HG03439 (cell line): ENCODE results near the gene MTHFD2.
"Not testable (repeated sequence)": the region's sequence is repeated elsewhere in the genome, so short reads cannot be mapped to it uniquely, and the experiment has no call there.

Experiments
- ATAC-seq: cut with Tn5 transposase; IDR thresholded peaks from one replicate; pipeline ENCODE4 v1.9.1; 2021; ENCODE audit warnings: mild to moderate bottlenecking, moderate library complexity; ENCODE audit not compliant: unreplicated experiment

The MTHFD2 gene

DNA sequence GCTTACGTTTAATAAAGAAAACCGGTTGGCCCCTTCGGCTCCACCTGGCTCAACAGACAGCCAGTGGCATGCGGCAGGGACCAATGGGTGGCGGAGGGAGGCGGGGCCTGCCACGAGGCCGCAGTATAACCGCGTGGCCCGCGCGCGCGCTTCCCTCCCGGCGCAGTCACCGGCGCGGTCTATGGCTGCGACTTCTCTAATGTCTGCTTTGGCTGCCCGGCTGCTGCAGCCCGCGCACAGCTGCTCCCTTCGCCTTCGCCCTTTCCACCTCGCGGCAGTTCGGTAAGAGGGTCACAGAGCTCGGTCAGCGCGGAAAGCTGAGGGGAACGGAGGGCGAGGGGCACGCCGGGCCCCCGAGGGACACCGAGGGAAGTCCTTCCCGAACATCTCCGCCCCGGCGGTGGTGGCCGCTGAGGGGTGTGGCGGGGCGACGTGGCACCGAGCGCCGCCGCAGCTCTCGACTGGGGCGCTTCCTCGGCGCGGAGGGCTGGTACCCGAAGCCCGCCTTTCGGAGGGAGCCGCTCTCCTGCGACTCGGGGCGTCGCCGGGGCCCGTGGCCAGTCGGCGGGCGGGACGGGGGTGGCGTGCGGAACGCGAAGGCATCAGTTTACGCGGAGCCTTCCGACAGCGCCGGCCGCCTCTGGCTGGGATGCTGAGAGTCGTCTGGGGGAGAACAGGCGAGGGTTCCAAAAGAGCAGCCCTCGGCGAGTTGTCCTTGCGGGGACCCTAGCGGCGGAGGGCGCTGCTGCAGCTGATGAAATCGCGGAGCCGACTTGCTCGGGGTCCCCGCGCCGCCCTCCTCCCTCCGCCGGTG, at the start of gene MTHFD2:
Gene MTHFD2, plus strand, starts transcription at position 155 of the 814 bp plus-strand sequence. Its CDS starts 27 bp downstream, at position 182.
- peak; percentile 91 for ATAC-seq

DNA sequence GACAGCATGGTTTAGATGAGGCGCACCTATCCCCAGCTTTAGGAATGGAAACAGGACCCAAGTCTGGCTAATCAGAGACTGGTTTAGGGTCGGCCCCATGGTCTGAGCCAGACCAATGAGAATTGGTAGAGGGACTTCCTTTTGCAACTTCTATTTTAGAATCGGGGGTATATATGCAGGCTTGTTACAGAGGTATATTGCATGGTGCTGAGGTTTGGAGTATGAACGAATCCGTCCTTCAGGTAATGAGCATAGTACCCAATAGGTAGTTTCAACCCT, 49.2 kb upstream of the MTHFD2 start:
- ATAC-seq, result no peak

- no peak for ATAC-seq
Observed at GRCh38 chr2:74149570-74150319, 48.7 kb upstream of the MTHFD2 start.

- no peak for ATAC-seq
Observed at GRCh38 chr2:74152954-74153353, 45.5 kb upstream of the MTHFD2 start.

- no peak for ATAC-seq
Observed at GRCh38 chr2:74155830-74156229, 42.6 kb upstream of the MTHFD2 start.

DNA sequence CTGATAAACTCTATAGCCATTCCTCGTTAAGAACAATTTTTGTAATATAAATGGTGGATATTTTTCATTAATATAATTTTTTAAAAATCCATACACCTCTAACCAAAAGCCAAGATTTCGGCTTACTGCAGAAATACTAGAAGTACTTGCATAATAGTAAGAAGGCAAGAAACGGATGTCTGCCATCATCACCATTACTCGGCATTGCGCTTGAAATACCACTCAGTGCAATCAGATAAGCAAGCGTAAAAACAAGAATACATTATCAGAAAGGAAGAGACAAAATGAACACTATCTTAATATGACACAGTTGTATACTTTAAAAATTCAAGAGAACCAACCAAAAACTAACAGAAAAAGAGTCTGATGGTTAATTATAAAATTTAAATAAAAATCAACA, 35.5 kb upstream of the MTHFD2 start:
- no peak for ATAC-seq

DNA sequence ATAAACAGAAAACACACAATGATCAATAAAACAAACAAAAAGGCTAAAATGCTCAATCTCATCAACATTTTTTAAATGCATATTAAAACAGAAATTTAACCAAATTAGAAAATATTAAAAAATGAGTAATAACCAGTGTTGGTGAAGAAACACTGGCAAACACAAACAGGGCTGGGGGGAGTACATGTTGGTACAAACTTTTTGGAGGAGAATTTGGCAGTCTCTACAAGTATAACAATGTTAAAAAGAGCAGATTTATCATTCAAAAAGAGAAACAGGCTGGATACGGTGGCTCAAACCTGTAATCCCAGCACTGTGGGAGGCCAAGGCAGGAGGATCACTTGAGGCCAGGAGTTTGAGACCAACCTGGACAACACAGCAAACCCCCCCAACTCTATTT, 33.7 kb upstream of the MTHFD2 start:
- ATAC-seq, result no peak

GRCh38 chr2:74168739-74169138, 29.7 kb upstream of the MTHFD2 start:
- no peak for ATAC-seq

DNA sequence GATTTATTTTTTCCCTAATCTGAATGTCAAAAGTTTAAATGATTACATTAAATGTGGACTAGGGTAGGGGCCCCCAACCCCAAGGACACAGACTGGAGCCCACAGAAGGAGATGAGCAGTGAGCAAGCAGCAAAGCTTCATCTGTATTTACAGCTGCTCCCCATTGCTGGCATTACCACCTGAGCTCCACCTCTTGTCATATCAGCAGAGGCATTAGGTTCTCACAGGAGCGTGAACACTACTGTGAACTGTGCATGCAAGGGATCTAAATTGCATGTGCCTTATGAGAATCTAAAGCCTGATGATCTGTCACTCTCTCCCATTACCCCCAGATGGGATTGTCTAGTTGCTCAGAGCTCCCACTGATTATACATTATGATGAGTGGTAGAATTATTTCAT, 23.5 kb upstream of the MTHFD2 start:
- ATAC-seq, result no peak

DNA sequence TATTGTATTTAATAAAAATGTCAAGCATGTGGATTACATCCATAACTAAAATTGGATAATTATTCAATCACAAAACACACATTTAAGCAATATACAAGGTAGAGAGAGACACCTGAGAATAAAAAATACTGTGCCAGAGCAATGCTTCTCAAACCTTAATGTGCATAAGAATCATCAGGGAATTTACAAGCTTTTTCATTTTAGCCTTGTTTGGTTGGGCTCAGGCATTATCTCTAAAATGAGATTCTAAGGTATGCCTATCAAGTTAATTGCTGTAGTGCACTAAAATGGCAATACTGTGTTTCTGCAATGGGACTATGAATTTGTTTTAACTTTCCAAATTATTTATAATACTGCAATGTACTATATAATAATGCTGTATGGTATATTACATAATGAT, 20.7 kb upstream of the MTHFD2 start:
- no peak for ATAC-seq

- ATAC-seq, result peak; percentile 82
Observed at GRCh38 chr2:74178211-74179062, 20.0 kb upstream of the MTHFD2 start, which contains the start of gene MOB1A. Gene MOB1A (minus strand): TSS chr2:74178879. CDS start chr2:74178674, 205 bp downstream.

DNA sequence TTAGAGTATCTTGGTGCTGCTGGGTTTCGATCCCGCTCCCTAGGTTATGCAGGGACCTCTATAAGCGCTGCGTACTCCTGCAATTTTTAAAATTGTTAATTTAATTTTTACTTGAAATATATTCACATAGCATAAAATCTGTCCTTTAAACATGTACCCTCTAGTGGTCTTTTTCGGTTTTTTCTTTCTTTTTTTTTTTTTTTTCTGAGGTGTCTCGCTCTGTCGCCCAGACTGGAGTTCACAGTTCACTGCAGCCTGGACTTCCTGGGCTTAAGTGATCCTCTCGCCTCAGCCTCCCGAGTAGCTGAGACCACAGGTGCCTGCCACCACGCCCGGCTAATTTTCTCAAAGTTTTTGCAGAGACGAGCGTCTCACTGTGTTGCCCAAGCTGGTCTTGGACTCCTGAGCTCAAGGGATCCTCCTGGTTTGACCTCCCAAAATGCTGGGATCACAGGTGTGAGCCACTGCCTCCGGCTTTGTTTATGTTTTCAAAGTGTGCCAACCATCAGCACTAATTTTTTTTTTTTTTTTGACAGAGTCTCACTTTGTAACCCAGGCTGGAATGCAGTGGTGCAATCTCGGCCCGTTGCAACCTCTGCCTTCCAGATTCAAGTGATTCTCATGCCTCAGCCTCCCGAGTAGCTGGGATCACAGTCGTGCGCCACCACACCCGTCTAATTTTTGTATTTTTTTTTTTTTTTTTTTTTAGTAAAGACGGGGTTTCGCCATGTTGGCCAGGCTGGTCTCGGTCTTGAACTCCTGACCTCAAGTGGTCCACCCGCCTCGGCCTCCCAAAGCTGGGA, 19.2 kb upstream of the MTHFD2 start:
- ATAC-seq, result peak; percentile 13

DNA sequence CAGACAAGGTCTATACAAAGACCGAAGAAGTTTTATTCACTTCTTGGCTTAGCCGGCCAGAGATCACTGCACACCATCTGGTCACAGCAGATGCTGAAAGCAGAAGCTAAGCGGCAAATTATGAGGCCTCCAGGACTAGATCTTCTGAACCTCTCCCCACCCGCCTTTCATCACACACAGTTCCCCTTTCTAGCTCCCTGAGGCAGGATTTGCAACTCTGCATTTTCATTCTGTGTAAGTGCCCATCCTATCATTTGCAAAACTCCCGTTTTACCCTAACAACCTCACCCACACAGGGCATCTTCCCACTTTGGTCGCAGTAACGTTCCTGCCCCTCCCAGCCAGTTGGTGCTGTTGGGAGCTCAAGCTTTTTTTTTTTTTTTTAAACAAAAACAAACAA, 16.7 kb upstream of the MTHFD2 start:
- no peak for ATAC-seq

GRCh38 chr2:74183878-74184277, 14.5 kb upstream of the MTHFD2 start:
- no peak for ATAC-seq

GRCh38 chr2:74186038-74186437, 12.4 kb upstream of the MTHFD2 start:
- ATAC-seq, result peak; percentile 45

DNA sequence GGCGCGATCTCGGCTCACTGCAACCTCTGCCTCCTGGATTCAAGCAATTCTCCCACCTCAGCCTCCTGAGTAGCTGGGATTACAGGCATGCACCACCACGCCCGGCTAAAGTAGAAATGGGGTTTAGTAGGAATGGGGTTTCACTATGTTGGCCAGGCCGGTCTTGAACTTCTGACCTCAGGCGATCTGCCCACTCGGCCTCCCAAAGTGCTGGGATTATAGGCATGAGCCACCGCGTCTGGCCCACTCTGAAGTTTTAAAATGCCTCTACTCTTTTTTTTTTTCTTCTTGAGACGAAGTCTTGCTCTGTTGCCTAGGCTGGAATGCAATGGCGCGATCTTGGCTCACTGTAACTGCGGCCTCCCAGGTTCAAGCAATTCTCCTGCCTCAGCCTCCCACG, 11.7 kb upstream of the MTHFD2 start:
- ATAC-seq, result not testable (repeated sequence)

GRCh38 chr2:74188018-74188601, 10.3 kb upstream of the MTHFD2 start:
- no peak for ATAC-seq

GRCh38 chr2:74188696-74189095, 9.7 kb upstream of the MTHFD2 start:
- ATAC-seq, result no peak

DNA sequence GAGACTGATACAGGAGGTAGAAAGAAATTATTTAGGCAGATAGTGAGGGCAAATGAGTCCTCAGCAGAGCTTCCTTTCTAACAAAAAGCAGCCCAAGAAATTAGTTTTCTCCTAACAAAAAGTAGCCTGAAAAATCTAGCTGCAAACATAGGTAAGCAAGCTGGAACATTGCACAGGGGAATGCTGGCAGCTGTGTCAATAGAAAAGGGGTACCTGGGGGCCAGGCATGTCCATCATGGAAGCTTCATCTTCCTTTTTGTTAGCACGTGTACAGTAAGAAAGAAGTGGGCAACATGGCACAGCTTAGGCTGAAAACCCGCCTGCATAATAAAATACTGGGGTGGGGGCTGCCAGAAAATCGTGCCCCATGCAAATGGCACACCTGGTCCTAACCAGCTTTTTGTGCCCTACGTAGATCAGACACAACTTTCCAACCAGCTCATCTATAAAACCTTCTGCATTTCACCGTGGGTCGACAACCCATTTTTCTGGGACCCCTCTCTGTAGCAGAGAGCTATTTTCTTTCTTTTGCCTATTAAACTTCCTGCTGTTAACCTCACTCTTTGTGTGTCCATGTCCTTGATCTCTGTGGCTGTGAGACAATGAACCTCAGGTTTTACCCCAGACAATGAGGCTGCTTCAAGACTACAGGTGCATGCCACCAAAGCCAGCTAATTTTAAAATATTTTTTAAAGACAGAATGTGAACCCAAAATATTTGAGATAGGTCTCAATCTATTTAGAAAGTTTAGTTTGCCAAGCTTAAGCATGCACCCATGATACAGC, 6.6 kb upstream of the MTHFD2 start:
- ATAC-seq, result no peak
